Measurements from ENCODE around the gene EFCAB11.
"Not testable (repeated sequence)": the region's sequence is repeated elsewhere in the genome, so short reads cannot be mapped to it uniquely, and the experiment has no call there.

Gene EFCAB11

GRCh38 chr14:89874091-89874490 is 80.4 kb downstream of the EFCAB11 start:
- in situ Hi-C loops (cut with MboI; ENCODE audit: low sequenced_read_pairs) = not testable (repeated sequence)

DNA sequence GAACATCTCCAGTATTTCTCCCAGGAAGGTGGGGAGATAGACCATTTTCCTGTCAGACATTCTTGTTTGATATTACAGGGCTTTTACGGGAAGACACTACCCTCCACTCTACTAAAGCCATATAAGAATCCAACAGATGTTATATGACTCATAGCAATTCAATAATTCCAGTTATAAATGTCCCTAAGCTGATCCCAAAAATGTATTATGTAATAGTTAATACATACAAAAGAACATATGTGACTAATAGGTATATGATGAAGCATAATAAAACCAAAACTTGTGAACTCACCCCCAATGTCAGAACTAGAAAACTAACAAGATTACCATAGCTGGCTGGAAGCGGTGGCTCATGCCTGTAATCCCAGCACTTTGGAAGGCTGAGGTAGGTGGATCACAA is 84.2 kb downstream of the EFCAB11 start:
- in situ Hi-C loops (cut with MboI; ENCODE audit: low sequenced_read_pairs) = no loop called here

- in situ Hi-C loops (cut with MboI; ENCODE audit: low sequenced_read_pairs) = no loop called here
Observed at GRCh38 chr14:89869606-89870005, 84.9 kb downstream of the EFCAB11 start.

DNA sequence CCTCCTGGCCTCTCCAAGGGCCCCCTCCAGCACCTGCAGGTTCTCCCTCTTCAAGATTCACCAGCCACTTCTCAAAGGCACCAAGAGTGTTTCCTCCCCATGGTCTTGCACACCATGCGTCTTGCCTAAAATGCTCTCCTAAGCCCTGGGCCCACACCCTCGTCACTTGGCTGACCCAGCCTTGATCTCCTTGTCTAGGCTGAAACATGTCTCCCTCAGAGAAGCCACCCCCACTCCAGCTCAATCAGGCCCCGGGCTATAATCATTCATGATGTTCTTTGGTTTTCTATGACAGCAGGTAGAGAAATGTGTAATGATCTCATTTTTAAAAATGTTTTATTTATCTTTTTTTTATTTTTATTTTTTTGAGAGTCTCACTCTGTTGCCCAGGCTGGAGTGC is 88.1 kb downstream of the EFCAB11 start:
- in situ Hi-C loops (cut with MboI; ENCODE audit: low sequenced_read_pairs) = no loop called here

DNA sequence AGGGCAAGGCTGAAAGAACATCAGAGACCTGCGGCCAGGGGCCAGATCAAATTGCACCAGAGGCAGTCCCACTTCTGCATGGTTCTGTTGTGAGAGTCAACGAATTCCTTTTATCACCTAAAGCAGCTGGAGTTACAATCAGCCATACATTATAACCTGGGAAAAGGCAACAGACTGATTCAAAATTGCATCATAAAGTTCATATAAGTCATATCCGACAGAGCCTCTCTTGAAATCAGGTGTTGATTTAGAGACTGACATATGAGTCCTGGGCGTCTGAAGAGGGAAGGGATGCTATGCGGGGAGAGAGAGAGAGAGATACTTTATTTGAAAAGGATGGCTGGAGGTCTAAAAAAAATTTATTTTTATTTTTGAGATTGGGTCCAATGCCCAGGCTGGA is 89.4 kb downstream of the EFCAB11 start:
- in situ Hi-C loops (cut with MboI; ENCODE audit: low sequenced_read_pairs) = no loop called here

DNA sequence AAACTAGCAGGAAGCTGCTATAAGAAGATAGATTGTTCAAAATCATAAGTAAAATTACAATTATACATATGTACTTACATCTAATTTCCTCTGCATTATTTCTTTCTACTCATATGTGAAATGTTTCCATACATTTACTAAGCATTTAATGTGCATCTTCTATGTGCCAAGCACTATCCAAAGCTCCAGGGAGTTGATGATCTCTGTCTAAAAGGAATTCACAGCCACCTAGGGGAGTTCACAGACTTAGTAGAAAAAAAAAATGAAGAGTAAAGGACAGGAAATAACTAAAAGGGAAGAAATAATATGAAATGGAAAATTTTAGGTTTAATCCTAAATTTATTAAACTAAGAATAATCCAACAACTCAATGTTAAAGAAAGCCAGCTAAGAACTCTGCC is 91.7 kb downstream of the EFCAB11 start:
- in situ Hi-C loops (cut with MboI; ENCODE audit: low sequenced_read_pairs) = no loop called here

- in situ Hi-C loops (cut with MboI; ENCODE audit: low sequenced_read_pairs) = no loop called here
Observed at GRCh38 chr14:89861630-89862029, 92.9 kb downstream of the EFCAB11 start.

DNA sequence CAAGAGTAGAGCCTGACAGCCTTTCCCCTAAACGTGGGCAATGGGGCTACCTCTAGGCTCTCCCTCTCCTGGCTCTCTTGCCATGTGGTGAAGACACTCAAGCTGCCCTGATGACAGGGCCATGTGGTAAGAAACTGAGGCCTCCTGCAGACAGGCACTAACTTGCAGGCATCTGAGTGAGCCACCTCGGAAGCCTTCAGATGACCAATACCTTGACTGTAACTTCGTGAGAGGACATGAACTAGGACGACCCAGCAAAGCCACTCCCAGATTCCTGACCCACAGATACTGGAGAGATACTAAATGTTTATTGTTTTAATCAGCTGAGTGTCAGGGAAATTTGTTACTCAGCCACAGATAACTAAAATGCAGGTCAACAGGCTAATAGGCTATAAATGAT is 96.4 kb downstream of the EFCAB11 start:
- in situ Hi-C loops (cut with MboI; ENCODE audit: low sequenced_read_pairs) = no loop called here

GRCh38 chr14:89856871-89857345 is 97.6 kb downstream of the EFCAB11 start:
- in situ Hi-C loops (cut with MboI; ENCODE audit: low sequenced_read_pairs) = no loop called here

GRCh38 chr14:89855961-89856656 is 98.4 kb downstream of the EFCAB11 start:
- in situ Hi-C loops (cut with MboI; ENCODE audit: low sequenced_read_pairs) = no loop called here

- in situ Hi-C loops (cut with MboI; ENCODE audit: low sequenced_read_pairs) = no loop called here
Observed at GRCh38 chr14:89853936-89854693, 100.4 kb downstream of the EFCAB11 start.

GRCh38 chr14:89851106-89851505 is 103.4 kb downstream of the EFCAB11 start:
- in situ Hi-C loops (cut with MboI; ENCODE audit: low sequenced_read_pairs) = no loop called here

DNA sequence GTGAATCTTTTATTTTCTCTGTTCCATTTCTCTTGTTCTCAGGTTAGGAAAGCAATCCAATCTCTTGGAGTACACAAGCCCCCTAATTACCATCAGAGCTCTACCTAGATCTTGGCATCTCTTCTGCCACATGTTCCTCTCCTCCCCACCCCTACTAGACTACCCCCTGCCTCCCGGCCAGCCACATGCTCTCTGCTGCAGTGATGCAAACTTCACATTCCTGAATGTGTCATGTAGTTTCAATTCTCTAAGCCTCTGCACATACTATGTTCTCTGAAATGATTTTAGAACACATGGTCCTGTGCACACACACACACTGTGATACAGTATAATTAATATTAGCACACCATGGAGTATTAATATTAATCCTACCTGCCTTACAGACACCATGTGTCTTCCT is 104.6 kb downstream of the EFCAB11 start:
- in situ Hi-C loops (cut with MboI; ENCODE audit: low sequenced_read_pairs) = no loop called here

- in situ Hi-C loops (cut with MboI; ENCODE audit: low sequenced_read_pairs) = no loop called here
Observed at GRCh38 chr14:89848165-89848564, 106.4 kb downstream of the EFCAB11 start.

DNA sequence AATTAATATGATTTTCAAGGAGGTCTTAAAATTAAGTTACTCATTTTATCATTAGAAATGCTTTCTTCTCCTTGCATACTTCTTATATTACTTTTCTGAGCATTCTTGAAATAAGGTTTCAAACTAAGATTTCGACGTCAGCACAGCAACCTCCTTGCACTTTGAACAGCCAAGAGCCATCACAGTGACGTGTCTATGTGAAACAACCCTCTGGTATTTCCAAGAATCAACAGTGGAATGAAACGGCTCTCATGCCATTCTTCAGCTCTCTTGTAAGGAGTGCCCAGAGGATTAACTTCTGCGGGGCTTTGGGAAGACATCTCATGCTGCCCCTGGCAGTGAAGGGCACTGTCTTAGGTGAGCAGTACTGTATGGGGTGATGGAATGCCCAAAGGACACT is 109.2 kb downstream of the EFCAB11 start:
- in situ Hi-C loops (cut with MboI; ENCODE audit: low sequenced_read_pairs) = no loop called here

GRCh38 chr14:89844508-89844907 is 110.0 kb downstream of the EFCAB11 start:
- in situ Hi-C loops (cut with MboI; ENCODE audit: low sequenced_read_pairs) = no loop called here

GRCh38 chr14:89842837-89843236 is 111.7 kb downstream of the EFCAB11 start:
- in situ Hi-C loops (cut with MboI; ENCODE audit: low sequenced_read_pairs) = no loop called here

GRCh38 chr14:89841851-89842250 is 112.7 kb downstream of the EFCAB11 start:
- in situ Hi-C loops (cut with MboI; ENCODE audit: low sequenced_read_pairs) = no loop called here

GRCh38 chr14:89836830-89837469 is 117.6 kb downstream of the EFCAB11 start:
- in situ Hi-C loops (cut with MboI; ENCODE audit: low sequenced_read_pairs) = no loop called here

DNA sequence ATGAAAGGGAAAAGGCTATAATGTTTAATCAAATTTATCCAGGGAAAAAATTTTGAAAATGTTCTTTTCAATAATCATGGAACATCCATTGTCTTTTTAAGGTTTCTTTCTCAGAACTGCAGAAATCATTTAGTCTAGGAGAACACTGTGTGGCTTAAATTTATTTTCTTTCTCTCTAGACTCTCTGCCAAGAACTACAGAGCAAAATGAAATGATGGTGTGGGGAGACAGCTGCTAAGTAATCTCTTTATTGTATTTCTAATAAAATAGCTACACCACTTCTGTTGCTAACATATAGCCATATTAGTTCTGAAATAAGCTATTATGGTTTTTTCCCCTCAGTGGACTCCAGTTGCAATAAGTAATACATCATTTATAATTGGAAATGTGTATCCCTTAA is 120.9 kb downstream of the EFCAB11 start:
- in situ Hi-C loops (cut with MboI; ENCODE audit: low sequenced_read_pairs) = no loop called here

DNA sequence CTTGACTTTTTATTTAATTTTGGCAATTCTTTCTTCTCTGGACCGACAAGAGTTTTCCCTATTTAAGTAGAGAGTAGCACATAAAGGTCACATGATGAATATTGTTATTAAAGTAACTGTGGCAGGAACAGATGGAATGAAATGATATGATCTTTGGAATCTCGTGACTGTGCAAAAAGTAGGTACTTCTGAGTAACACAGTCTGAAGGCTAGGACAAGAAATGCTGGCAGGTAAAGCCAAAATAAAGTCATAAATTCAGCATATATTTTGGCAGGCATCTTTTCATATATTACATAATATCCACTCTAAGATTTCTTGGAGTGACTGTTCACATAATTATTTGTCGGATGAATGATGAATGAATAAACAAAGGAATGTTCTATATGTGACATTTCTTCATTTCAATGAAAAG is 121.4 kb downstream of the EFCAB11 start:
- in situ Hi-C loops (cut with MboI; ENCODE audit: low sequenced_read_pairs) = no loop called here

Data from hTERT RPE-1 (cell line).